HG03196 (cell line): ENCODE data around the gene CCNI.
A peak's percentile ranks its signal among the peaks of the same experiment; 100 is the strongest.
"Not testable (repeated sequence)": the region's sequence is repeated elsewhere in the genome, so short reads cannot be mapped to it uniquely, and the experiment has no call there.

Source experiments
- ATAC-seq: cut with Tn5 transposase; IDR thresholded peaks from one replicate; pipeline ENCODE4 v1.9.1; 2021; ENCODE audit not compliant: unreplicated experiment

The CCNI gene

GRCh38 chr4:77082886-77083608 is 7.3 kb upstream of the CCNI start:
- ATAC-seq: no peak

DNA sequence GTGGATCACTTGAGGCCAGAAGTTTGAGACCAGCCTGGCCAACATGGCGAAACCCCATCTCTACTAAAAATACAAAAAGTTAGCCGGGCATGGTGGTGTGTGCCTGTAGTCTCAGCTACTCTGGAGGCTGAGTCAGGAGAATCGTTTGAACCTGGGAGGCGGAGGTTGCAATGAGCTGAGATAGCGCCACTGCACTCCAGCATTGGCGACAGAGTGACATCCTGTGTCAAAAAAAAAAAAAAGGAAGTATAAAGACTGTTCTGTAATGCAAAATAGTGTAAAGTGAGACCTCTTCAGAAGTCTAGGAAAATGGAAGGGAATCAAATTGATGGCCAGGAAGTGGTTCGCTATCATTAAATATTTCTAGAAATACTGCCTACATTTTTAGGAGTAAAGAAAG is 5.0 kb upstream of the CCNI start:
- not testable (repeated sequence) for ATAC-seq

DNA sequence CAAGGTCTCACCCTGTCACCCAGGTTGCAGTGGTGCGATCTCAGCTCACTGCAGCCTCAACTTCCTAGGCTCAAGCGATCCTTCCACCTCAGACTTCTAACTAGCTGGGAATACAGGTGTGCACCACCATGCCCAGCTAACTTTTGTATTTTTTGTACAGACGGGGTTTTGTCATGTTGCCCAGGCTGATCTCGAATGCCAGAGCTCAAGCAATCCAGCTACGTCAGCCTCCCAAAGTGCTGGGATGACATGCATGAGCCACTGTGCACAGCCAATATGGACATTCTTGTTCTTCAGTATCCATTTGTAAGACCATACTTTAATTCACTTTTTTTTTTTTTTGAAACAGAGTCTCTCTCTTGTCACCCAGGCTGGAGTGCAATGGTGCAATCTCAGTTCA is 3.5 kb upstream of the CCNI start:
- ATAC-seq: no peak

- ATAC-seq: no peak
Observed at GRCh38 chr4:77078401-77078800, 2.6 kb upstream of the CCNI start.

GRCh38 chr4:77076889-77077635 is 1.3 kb upstream of the CCNI start:
- no peak for ATAC-seq

GRCh38 chr4:77074981-77075855 is 571 bp downstream of the CCNI start:
- ATAC-seq: peak; percentile 49

- no peak for ATAC-seq
Observed at GRCh38 chr4:77074381-77074831, 1.4 kb downstream of the CCNI start.

DNA sequence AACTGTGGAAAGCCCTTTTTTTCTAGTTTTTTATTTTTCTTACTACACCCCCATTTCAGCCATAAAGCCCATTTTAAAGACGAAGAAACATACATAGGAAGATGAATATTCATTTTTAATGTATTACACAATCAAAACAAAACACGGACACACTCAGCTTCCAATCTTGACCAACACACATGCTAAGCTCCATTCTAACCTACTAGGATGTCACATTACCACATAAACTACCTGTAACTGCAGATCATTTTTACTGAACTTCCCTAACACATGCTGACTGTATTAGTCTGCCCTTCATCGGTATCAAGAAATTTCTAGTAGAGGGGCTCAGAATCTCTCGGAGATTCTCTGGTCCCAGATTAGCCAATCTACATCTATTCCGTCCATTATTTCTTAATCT is 1.8 kb downstream of the CCNI start:
- ATAC-seq: no peak

GRCh38 chr4:77073106-77073809 is 2.5 kb downstream of the CCNI start:
- ATAC-seq: no peak

- no peak for ATAC-seq
Observed at GRCh38 chr4:77072195-77072753, 3.5 kb downstream of the CCNI start.

DNA sequence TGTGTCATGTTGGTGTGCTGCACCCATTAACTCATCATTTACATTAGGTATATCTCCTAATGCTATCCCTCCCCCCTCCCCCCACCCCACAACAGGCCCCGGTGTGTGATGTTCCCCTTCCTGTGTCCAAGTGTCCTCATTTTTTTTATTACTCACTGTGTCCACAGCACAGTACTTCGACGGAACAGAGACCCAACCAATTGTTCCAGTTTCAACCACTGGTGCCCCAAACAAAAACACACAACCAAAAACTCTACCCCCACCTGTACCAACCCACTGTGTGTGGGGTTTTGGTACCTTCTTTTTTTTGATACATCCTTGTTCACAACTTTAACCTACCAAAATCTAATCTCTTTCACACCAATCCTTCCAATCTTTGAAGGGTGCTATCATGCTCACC is 6.3 kb downstream of the CCNI start:
- ATAC-seq: not testable (repeated sequence)

GRCh38 chr4:77065382-77065781 is 10.4 kb downstream of the CCNI start:
- ATAC-seq: no peak

- no peak for ATAC-seq
Observed at GRCh38 chr4:77062856-77063255, 12.9 kb downstream of the CCNI start.

DNA sequence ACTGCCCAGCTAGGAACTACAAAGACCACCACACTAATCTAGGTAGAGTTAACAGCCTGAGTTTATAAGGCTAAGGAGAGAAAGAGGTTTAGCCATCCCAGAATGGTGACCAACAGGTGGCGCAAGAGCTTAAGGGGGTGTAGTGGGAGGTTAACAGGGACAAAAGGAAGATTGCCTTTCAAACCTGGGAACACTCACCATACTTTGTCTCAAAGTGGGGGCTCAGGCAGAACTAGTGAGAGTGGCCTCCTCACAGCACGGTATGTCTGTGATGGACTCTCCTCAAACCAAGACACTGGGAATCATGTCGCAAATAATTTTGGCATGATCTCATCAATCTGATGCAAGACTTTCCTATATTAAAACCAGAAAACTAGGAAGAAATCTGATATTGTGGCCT is 23.4 kb downstream of the CCNI start:
- no peak for ATAC-seq

GRCh38 chr4:77050962-77051361 is 24.8 kb downstream of the CCNI start:
- ATAC-seq: no peak

DNA sequence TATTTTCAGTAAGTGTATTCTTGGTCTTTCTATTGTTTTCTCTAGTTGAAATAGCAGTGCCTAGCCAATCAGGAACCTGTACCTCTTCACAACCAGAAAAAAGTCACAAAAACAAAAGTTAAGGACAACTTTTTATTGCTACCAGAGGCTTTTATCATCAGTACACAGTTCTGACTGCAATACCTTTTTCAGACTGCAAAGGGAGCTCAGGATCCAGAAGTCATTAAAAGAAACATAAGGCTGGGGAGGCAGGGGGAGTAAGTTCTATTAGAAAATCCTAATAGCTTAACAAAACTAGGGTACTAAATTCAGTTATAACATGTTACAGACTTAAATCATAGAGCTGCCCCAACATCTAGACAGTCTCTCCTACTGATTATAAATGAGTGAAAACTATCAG is 28.8 kb downstream of the CCNI start:
- no peak for ATAC-seq

DNA sequence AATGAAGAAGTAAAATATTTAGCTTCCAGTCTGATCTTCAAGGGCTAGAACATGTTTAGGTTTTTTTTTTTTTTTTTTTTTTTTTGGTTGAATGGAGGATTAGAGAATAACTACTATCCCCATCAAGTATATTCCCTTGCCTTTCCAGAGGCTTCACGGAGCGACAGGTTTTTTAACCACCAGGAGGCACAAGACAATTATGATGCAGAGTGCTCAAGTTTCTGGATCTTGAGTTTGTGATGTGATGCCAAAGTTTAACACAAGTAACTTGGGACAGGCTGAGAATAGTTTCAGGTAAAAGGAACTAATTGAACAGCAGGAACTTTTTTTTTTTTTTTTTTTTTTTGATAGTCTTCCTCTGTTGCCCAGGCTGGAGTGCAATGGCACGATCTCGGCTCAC is 30.3 kb downstream of the CCNI start:
- no peak for ATAC-seq

DNA sequence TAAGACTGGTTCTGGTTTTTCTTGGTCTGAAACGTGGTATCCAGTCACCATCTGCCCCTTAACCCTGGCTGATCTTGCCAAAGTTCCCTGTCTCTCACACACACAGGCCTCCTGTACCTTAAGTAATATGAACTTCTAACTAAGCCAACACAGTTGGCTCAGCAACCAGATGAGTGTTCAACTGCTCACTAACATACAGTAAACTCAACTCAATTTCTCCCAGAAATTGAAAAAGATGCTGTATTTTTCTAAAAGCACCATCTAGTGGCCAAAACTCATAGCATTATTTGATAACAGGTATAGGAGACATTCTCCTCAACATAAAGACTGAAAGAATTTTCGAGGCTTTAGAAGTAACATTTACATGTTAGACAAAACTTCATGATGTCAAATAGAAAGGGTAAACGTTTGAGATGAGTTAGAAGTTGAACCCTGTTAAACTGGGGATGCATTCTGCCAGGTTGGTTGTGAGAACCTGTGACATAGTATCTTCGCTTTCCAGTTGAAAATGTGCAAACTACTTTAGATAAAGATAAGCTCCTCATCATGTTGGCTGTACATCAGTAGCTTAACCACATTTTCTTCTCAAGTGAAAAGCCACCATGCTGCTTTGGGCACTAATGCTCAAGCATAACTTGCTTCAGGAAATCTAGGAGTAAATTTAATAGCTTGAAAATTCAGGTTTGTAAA is 31.2 kb downstream of the CCNI start:
- no peak for ATAC-seq

- no peak for ATAC-seq
Observed at GRCh38 chr4:77043507-77044136, 32.2 kb downstream of the CCNI start.
